ENCODE measurements around the gene DHRS3. TPM values are rescaled to one million over a fixed set of nuclear protein-coding genes. Genes with fewer than 3 reads are reported as not detected.

The DHRS3 gene
- total RNA-seq = 100 to 1,000 TPM in 1 of 2 donors, 10 to 100 TPM in 1; 81.7 to 104 TPM

- TF ChIP-seq POLR2A (IDR thresholded peaks at IDR 0.05) = peak; percentile 82 to 91 (median 89)
- TF ChIP-seq, protein P1, sequence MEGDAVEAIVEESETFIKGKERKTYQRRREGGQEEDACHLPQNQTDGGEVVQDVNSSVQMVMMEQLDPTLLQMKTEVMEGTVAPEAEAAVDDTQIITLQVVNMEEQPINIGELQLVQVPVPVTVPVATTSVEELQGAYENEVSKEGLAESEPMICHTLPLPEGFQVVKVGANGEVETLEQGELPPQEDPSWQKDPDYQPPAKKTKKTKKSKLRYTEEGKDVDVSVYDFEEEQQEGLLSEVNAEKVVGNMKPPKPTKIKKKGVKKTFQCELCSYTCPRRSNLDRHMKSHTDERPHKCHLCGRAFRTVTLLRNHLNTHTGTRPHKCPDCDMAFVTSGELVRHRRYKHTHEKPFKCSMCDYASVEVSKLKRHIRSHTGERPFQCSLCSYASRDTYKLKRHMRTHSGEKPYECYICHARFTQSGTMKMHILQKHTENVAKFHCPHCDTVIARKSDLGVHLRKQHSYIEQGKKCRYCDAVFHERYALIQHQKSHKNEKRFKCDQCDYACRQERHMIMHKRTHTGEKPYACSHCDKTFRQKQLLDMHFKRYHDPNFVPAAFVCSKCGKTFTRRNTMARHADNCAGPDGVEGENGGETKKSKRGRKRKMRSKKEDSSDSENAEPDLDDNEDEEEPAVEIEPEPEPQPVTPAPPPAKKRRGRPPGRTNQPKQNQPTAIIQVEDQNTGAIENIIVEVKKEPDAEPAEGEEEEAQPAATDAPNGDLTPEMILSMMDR (IDR thresholded peaks at IDR 0.05) = peak in 2 of 7 experiments; percentile 8 to 15
- H3K4me3 ChIP-seq = peak within 1 kb of the TSS; percentile 47 to 80
- no peaks in the 10 kb centered on the region for H3K36me3 ChIP-seq (replicated peaks in 1 of 2; ENCODE audit: insufficient read depth in 1 of 2, low read depth in 2 of 2)
- H3K27ac ChIP-seq = peak within 1 kb of the TSS; percentile 93 to 99 (median 98)
- H3K4me1 ChIP-seq = peaks cover 65% of the 10 kb centered on the region
- 0 to 1% methylated on average over 53 to 69 of the region's 69 CpGs for WGBS, 2 donors
- peak; percentile 61 for ATAC-seq
- H3K27me3 ChIP-seq = no peaks in the 10 kb centered on the region
- no peaks in the 10 kb centered on the region for H3K9me3 ChIP-seq
- peak; percentile 83 to 88 (median 86) for DNase-seq
- intact Hi-C loops (cut with DNase I) = no loop called here
Observed at GRCh38 chr1:12617901-12618660, at the start of gene DHRS3. TSS of gene DHRS3 (minus strand) at chr1:12618210. CDS start at chr1:12617348, 862 bp downstream.

DNA sequence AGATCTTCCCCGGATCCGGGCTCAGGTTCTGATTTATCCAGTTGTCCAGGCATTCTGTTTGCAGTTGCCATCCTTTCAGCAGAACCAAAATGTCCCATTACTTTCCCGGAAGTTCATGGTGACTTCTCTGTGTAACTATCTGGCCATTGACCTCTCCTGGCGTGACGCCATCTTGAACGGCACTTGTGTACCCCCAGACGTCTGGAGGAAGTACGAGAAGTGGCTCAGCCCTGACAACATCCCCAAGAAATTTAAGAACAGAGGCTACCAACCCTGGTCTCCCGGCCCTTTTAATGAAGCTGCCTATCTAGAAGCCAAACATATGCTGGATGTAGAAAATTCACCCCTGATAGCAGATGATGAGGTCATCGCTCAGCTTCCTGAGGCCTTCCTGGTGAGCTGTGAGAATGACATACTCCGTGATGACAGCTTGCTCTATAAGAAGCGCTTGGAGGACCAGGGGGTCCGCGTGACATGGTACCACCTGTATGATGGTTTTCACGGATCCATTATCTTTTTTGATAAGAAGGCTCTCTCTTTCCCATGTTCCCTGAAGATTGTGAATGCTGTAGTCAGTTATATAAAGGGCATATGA is 48.2 kb upstream of the DHRS3 start:
- intact Hi-C loops (cut with DNase I) = no loop called here
- H3K27ac ChIP-seq = no peak overlapping the region
- no peaks in the 10 kb centered on the region for H3K27me3 ChIP-seq
- no peak for DNase-seq
- no peaks in the 10 kb centered on the region for H3K36me3 ChIP-seq (replicated peaks in 1 of 2; ENCODE audit: insufficient read depth in 1 of 2, low read depth in 2 of 2)
- no peak for TF ChIP-seq POLR2A (IDR thresholded peaks at IDR 0.05)
- TF ChIP-seq, protein P1 (IDR thresholded peaks at IDR 0.05) = no peak
- H3K9me3 ChIP-seq = no peaks in the 10 kb centered on the region
- H3K4me1 ChIP-seq = no peaks in the 10 kb centered on the region
- WGBS, 2 donors = 77 to 78% methylated on average over 15 of the region's 15 CpGs
- no peak overlapping the region for H3K4me3 ChIP-seq
- ATAC-seq = no peak

- Histone ChIP-seq H3K27ac (no peak overlapping the region), H3K27me3 (no peaks in the 10 kb centered on the region), H3K4me3 (no peak overlapping the region), H3K9me3 (no peaks in the 10 kb centered on the region), H3K36me3 (replicated peaks in 1 of 2; ENCODE audit: insufficient read depth in 1 of 2, low read depth in 2 of 2) (no peaks in the 10 kb centered on the region), H3K4me1 (no peaks in the 10 kb centered on the region)
- DNase-seq (no peak), ATAC-seq (no peak)
- no peak for TF ChIP-seq POLR2A (IDR thresholded peaks at IDR 0.05)
- TF ChIP-seq, protein P1 (IDR thresholded peaks at IDR 0.05) = no peak
- WGBS, 2 donors = 74 to 77% methylated on average over 4 of the region's 4 CpGs
- intact Hi-C loops (cut with DNase I) = no loop called here
Observed at GRCh38 chr1:12665511-12665910, 47.5 kb upstream of the DHRS3 start.

DNA sequence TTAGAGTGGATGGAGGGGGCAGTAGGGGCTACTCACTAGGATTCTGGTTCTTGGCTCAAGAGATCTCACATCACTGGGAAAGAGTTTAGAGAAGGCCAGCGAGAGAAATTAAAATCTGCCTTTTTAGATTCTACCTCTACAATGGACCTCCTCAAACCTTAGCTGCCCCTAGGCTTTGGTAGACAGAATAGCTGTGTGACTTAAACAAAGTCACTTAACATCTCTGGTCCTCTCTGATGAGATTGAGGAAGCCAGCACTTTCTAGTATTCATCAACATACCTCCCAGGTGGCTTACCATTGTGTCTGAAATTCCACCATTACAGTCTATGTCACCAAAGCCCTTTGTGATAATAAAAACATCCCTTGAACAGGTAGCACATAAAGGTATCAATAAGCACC is 44.5 kb upstream of the DHRS3 start:
- WGBS, 2 donors = 79 to 88% methylated on average over 1 of the region's 1 CpG
- Histone ChIP-seq H3K4me1 (no peaks in the 10 kb centered on the region), H3K27ac (no peak overlapping the region), H3K36me3 (replicated peaks in 1 of 2; ENCODE audit: insufficient read depth in 1 of 2, low read depth in 2 of 2) (no peaks in the 10 kb centered on the region), H3K9me3 (no peaks in the 10 kb centered on the region), H3K27me3 (no peaks in the 10 kb centered on the region), H3K4me3 (no peak overlapping the region)
- no peak for DNase-seq
- intact Hi-C loops (cut with DNase I) = no loop called here
- no peak for ATAC-seq
- TF ChIP-seq, protein P1 (IDR thresholded peaks at IDR 0.05) = no peak
- no peak for TF ChIP-seq POLR2A (IDR thresholded peaks at IDR 0.05)

Data from body of pancreas (tissue), 4 donors.